22Rv1 (cell line): Measurements from ENCODE around the gene NFXL1.

ENCODE experiments used
- ZFX ChIP-seq: fragments of 450-650 bp; IDR thresholded peaks from 2 replicates; pipeline ENCODE4 v1.6.1; 2017; ENCODE audit warnings: antibody characterized with exemption, borderline replicate concordance
- TF ChIP-seq, protein P1 (sequence below): fragments of 450-650 bp; IDR thresholded peaks from 2 replicates; pipeline ENCODE4 v1.5.1; 2017; ENCODE audit warnings: mild to moderate bottlenecking

DNA sequence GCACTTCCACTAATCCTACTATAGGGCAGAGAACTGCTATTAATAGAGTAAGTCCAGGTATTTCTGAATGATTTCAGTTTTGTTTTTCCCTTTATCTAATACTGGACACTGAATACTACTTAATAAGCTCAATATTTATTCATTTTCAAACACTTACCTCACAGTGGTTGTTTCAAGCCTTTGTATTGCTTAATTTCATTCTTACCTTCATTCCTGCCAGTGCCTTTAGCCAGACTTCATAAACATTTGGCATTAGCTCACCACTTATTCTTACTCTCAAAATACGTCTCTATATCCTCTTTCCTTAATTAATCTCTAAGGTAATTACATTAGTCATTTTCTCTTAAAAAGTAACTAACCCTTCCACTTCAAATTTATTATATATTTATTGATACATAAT is 57.7 kb downstream of the NFXL1 start:
- TF ChIP-seq, protein P1, sequence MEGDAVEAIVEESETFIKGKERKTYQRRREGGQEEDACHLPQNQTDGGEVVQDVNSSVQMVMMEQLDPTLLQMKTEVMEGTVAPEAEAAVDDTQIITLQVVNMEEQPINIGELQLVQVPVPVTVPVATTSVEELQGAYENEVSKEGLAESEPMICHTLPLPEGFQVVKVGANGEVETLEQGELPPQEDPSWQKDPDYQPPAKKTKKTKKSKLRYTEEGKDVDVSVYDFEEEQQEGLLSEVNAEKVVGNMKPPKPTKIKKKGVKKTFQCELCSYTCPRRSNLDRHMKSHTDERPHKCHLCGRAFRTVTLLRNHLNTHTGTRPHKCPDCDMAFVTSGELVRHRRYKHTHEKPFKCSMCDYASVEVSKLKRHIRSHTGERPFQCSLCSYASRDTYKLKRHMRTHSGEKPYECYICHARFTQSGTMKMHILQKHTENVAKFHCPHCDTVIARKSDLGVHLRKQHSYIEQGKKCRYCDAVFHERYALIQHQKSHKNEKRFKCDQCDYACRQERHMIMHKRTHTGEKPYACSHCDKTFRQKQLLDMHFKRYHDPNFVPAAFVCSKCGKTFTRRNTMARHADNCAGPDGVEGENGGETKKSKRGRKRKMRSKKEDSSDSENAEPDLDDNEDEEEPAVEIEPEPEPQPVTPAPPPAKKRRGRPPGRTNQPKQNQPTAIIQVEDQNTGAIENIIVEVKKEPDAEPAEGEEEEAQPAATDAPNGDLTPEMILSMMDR: no peak
- TF ChIP-seq ZFX: no peak
